Measurements from ENCODE around the gene PKNOX1. TPM values are rescaled to one million over a fixed set of nuclear protein-coding genes. Genes with fewer than 3 reads are reported as not detected.
"Not testable (repeated sequence)": the region's sequence is repeated elsewhere in the genome, so short reads cannot be mapped to it uniquely, and the experiment has no call there.

Gene PKNOX1
- total and polyA plus RNA-seq, 2 experiments from 2014 or later = 29.9 to 76.7 TPM

- no peak for TF ChIP-seq EZH2phosphoT487 (IDR thresholded peaks at IDR 0.05; ENCODE audit: unreplicated experiment)
- TF ChIP-seq, protein P1, sequence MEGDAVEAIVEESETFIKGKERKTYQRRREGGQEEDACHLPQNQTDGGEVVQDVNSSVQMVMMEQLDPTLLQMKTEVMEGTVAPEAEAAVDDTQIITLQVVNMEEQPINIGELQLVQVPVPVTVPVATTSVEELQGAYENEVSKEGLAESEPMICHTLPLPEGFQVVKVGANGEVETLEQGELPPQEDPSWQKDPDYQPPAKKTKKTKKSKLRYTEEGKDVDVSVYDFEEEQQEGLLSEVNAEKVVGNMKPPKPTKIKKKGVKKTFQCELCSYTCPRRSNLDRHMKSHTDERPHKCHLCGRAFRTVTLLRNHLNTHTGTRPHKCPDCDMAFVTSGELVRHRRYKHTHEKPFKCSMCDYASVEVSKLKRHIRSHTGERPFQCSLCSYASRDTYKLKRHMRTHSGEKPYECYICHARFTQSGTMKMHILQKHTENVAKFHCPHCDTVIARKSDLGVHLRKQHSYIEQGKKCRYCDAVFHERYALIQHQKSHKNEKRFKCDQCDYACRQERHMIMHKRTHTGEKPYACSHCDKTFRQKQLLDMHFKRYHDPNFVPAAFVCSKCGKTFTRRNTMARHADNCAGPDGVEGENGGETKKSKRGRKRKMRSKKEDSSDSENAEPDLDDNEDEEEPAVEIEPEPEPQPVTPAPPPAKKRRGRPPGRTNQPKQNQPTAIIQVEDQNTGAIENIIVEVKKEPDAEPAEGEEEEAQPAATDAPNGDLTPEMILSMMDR (conservative IDR thresholded peaks at IDR 0.05; ENCODE audit: low read depth in 2 of 2) = no peak
- no peak for TF ChIP-seq EZH2 (IDR thresholded peaks at IDR 0.05; ENCODE audit: low read depth, unreplicated experiment)
- TF ChIP-seq, protein P2, sequence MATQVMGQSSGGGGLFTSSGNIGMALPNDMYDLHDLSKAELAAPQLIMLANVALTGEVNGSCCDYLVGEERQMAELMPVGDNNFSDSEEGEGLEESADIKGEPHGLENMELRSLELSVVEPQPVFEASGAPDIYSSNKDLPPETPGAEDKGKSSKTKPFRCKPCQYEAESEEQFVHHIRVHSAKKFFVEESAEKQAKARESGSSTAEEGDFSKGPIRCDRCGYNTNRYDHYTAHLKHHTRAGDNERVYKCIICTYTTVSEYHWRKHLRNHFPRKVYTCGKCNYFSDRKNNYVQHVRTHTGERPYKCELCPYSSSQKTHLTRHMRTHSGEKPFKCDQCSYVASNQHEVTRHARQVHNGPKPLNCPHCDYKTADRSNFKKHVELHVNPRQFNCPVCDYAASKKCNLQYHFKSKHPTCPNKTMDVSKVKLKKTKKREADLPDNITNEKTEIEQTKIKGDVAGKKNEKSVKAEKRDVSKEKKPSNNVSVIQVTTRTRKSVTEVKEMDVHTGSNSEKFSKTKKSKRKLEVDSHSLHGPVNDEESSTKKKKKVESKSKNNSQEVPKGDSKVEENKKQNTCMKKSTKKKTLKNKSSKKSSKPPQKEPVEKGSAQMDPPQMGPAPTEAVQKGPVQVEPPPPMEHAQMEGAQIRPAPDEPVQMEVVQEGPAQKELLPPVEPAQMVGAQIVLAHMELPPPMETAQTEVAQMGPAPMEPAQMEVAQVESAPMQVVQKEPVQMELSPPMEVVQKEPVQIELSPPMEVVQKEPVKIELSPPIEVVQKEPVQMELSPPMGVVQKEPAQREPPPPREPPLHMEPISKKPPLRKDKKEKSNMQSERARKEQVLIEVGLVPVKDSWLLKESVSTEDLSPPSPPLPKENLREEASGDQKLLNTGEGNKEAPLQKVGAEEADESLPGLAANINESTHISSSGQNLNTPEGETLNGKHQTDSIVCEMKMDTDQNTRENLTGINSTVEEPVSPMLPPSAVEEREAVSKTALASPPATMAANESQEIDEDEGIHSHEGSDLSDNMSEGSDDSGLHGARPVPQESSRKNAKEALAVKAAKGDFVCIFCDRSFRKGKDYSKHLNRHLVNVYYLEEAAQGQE (IDR thresholded peaks at IDR 0.05; ENCODE audit: unreplicated experiment) = no peak
These were observed 32.1 kb upstream of the PKNOX1 start (continued) for GRCh38 chr21:42942244-42942643.

DNA sequence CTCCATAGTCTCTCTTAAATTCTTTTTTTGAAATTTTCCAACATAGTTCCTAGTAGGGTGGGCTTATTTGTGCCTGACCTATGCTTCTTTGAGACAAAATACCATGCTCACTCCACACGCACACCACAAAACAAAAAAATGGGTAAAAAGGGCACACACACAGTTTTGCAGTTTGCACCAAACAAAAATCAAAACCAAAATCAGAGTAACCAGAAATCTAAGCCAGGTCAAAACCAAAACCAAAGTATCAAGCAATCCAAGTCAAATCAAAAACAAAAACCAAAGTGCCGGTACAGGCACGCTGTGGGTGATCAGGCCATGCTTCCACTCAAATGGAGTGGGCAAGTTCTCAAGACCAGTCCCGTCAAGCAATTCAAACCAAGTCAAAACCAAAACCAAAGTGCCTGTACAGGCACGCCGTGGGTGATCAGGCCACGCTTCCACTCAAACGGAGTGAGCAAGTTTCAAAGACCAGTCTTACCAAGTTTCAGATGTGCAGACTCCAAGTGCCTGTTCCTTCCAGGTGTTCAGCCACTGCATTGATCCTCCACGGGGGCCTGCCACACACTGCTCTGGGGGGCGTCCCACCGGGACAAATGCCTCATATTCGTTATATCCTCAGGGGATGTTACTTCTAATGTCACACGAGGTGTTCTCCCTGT lies 25.1 kb upstream of the PKNOX1 start:
- DNase-seq (ENCODE audit: low spot score); H3K27me3 Mint-ChIP-seq (ENCODE audit: insufficient read depth, low read depth, poor library complexity); H4K20me1 ChIP-seq (replicated peaks; ENCODE audit: insufficient read depth); H3K27ac Mint-ChIP-seq; H2AFZ ChIP-seq; H3F3A ChIP-seq (replicated peaks; ENCODE audit: low read depth); H3K79me2 ChIP-seq (replicated peaks; ENCODE audit: insufficient read depth); H3K4me3 ChIP-seq; H3K4me1 ChIP-seq (ENCODE audit: insufficient read depth); H3K9me2 ChIP-seq (ENCODE audit: insufficient read depth); ATAC-seq; H3K27me3 ChIP-seq (ENCODE audit: insufficient read depth); H3K4me1 Mint-ChIP-seq; H3K4me2 ChIP-seq; H3K4me3 Mint-ChIP-seq; H3K27ac ChIP-seq (ENCODE audit: low read depth); H3K36me3 ChIP-seq (ENCODE audit: insufficient read depth): not testable (repeated sequence)
- Mint-ChIP-seq H3K9me3 (peaks cover 16% of the 10 kb centered on the region), H3K36me3 (ENCODE audit: low read depth) (peaks cover 27% of the 10 kb centered on the region)

- peaks cover 16% of the 10 kb centered on the region for H3K9me3 Mint-ChIP-seq
- not testable (repeated sequence) for H3K27ac Mint-ChIP-seq; H3K4me2 ChIP-seq; H3F3A ChIP-seq (replicated peaks; ENCODE audit: low read depth); H3K36me3 ChIP-seq (ENCODE audit: insufficient read depth); ATAC-seq; DNase-seq (ENCODE audit: low spot score); H3K9me2 ChIP-seq (ENCODE audit: insufficient read depth); H3K27me3 Mint-ChIP-seq (ENCODE audit: insufficient read depth, low read depth, poor library complexity); H3K4me3 Mint-ChIP-seq; H3K4me3 ChIP-seq; H3K27me3 ChIP-seq (ENCODE audit: insufficient read depth); H3K79me2 ChIP-seq (replicated peaks; ENCODE audit: insufficient read depth); H4K20me1 ChIP-seq (replicated peaks; ENCODE audit: insufficient read depth); H3K27ac ChIP-seq (ENCODE audit: low read depth); H2AFZ ChIP-seq
- H3K36me3 Mint-ChIP-seq (ENCODE audit: low read depth) = peaks cover 26% of the 10 kb centered on the region
- H3K4me1 ChIP-seq (ENCODE audit: insufficient read depth) = peaks cover 12% of the 10 kb centered on the region
- H3K4me1 Mint-ChIP-seq = peaks cover 20% of the 10 kb centered on the region
These were observed 23.2 kb upstream of the PKNOX1 start for GRCh38 chr21:42951193-42951592.

Data from GM23338 (cell line).